CD4-positive, alpha-beta T cell treated with Interleukin-21 for 1 hour (primary cell): Measurements from ENCODE around the gene SLCO2B1.

Experiments
- DNase-seq: peaks from one replicate; pipeline ENCODE4 v3.0.0-alpha.2; 2020

SLCO2B1 gene

DNA sequence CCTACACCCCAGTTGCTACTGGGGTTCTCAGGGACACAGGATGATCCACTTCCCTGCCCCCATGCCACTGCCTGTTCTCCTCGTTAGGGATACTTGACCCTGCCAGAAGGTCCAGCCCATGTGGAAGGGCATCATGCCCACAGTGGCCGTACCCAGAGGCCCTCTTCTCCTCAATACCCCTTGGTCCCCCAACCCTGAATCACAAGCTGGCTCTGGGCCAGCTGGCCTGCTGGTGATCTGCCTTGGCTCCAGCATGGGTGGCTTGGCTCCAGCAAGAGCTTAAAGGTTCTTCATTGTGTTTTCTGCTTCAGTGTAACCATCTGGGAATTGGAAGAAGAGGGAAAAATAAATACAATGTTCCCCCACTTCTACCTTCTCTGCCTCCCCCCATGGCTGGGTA is 78.6 kb downstream of the SLCO2B1 start:
- DNase-seq: no peak

- no peak for DNase-seq
Observed at GRCh38 chr11:75230621-75231020, 79.7 kb downstream of the SLCO2B1 start.

DNA sequence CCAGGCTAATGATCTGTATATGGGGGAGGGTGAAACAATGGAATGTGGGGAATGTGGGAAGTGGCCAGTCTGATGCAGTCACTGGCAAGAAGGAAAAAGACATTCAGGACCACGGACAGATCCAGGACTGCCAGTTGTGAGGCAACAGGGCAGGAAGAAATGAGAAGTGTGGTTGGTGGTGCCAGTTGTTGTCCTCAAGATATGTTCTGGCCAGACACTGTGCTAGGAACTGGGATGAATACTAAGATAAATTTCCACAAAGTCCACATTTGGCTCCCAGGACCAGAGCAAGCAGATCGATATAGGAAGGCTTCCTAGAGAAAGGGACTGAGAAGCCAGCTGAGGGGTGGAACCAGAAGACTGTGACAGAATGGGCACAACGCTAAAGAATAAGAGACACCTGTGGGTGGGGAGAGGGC is 82.9 kb downstream of the SLCO2B1 start:
- DNase-seq: peak; percentile 27

- no peak for DNase-seq
Observed at GRCh38 chr11:75236062-75236461, 85.2 kb downstream of the SLCO2B1 start.

DNA sequence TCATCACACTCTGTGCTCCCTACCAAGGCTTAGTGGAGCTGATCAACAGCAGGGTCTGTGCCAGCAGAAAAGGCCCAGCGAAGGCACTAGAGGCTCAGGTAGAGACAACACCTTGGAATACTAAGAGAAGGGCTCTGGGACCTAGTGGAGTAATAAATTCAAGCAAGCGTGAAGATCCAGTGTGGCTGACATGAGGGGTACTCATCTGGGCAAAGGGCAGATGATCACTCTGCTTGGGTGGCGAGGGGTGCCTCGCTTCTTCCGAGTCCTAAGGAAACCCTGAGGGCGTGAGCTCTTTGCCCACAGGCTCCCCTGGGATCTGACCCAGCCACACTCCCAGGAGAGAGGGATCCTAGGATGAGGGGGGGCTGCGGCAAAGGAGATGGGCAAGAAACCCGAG is 86.1 kb downstream of the SLCO2B1 start:
- DNase-seq: no peak

DNA sequence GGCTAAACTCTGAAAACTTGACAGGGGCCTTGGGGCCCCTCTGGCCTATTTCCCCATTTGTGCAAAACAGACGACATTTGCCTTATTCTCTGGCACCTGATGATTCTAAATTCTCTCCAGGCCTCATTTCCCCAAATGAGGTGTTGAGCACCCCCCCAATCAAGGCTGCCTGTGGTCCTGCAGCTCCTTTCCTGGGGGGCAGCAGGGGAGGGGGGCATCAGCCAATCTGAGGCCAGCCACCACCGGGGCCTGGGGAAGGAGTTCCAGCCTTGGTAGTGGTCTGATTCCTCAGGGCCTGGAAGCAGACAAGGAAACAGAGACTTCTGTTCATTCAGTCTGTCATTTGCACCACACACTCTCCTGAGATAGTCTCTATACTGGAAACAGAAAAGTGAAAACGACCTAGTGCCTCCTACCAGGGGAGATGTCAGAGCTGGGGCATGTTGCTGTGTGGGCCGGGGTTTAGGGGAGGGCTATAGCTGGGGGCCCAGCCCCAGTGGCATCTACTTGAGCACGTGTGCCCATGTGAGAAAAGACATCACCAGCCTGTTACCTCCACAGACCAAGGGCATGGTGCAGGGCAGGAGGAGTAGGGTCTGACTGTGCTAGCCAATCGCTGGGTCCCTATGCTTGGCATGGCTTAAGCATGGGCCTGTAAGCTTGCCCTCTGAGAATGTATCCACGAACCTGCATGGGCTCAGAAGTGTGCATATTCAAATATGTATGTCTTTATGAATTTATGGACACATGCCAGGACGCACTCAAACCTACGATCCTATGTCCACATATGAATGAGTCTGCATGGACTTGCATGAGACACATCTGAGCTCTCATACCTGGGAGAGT is 87.9 kb downstream of the SLCO2B1 start:
- DNase-seq: no peak

DNA sequence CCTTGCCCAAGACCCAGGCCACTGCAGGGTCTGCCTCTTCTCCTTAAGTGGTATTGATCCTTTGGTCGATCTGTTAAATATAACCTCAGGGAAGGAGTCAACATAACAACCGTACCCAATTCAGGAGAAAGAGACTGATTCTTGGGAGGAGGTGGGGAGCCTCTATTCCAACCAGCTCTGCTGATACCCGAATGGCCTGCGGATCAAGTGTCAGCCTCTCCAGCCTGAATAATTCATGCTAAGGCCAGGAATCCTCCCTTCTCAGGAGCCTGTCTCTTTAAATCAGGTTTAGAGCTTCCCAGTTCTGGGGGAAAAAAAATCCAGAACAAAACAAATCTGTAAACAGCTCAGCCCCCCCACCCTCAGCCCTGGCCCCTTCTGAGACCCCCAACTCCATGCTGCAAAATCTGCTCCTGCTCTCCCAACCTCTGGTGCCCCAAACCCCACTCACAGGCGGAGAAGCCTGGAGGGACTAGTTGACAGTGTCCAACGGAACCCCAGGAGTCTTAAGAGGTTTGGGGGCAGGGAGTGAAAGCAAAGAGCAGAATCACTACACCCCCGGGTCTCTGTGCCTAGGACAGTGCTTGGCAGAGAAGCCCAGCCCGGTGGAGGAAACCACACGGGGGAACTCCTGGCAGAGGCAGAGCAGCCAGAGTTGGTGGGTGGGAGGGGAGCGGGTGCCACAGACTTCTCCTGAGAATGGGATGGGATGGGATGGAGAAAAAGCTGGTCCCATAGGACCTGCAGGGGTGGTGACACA is 88.8 kb downstream of the SLCO2B1 start:
- DNase-seq: no peak

DNA sequence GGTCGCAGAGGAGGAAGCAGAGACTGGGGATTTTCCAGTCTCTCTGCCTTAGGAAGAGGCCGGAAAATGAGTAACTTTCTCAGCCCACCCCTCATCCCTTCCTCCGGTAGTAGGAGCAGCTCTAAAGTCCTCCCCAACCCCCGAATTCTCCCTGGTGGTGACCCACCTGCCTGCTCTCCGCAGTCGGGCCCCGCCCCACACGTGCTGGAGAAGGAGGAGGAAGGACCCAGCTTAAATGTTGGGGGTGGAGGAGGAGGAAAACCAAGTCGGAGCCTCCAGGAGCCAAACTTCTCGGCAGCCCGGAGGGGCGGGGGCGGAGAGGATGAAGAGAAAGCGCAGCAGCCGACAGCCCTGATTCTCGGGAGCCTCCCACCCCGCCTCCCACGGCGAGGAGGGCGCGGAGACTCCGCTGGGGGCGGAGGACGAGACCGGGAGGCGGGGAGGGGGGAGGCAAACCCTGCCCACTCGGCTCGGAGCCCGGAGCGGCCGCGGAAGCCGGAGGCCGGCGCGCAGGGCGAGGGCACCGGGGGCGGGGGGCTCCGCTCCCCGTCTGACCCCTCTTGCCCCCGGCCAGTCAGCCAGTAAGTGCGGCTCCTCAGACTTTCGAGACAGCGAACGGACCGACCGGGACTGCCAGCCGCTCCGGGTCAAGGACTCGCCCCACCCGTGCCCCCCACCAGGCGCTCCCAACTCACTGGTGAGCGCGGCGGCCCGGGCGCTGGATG is 89.6 kb downstream of the SLCO2B1 start, which contains the start of gene TPBGL:
TSS of gene TPBGL (plus strand) at position 464 of the 725 bp plus-strand sequence. CDS start 276 bp downstream, outside the sequence.
- no peak for DNase-seq

DNA sequence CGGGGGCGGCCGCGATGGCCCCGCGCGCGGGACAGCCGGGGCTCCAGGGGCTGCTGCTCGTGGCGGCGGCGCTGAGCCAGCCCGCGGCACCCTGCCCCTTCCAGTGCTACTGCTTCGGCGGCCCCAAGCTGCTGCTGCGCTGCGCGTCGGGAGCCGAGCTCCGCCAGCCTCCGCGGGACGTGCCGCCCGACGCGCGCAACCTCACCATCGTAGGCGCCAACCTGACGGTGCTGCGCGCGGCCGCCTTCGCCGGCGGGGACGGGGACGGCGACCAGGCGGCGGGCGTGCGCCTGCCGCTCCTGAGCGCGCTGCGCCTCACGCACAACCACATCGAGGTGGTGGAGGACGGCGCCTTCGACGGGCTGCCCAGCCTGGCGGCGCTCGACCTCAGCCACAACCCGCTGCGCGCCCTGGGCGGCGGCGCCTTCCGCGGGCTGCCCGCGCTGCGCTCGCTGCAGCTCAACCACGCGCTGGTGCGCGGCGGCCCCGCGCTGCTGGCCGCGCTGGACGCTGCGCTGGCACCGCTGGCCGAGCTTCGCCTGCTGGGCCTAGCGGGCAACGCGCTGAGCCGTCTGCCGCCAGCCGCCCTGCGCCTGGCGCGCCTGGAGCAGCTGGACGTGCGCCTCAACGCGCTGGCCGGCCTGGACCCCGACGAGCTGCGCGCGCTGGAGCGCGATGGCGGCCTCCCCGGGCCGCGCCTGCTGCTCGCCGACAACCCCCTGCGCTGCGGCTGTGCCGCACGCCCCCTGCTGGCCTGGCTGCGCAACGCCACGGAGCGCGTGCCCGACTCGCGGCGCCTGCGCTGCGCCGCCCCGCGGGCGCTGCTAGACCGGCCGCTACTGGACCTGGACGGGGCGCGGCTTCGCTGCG is 90.4 kb downstream of the SLCO2B1 start:
- DNase-seq: peak; percentile 90

- DNase-seq: no peak
Observed at GRCh38 chr11:75241906-75242644, 91.2 kb downstream of the SLCO2B1 start.

GRCh38 chr11:75242722-75243600 is 92.1 kb downstream of the SLCO2B1 start:
- DNase-seq: no peak

DNA sequence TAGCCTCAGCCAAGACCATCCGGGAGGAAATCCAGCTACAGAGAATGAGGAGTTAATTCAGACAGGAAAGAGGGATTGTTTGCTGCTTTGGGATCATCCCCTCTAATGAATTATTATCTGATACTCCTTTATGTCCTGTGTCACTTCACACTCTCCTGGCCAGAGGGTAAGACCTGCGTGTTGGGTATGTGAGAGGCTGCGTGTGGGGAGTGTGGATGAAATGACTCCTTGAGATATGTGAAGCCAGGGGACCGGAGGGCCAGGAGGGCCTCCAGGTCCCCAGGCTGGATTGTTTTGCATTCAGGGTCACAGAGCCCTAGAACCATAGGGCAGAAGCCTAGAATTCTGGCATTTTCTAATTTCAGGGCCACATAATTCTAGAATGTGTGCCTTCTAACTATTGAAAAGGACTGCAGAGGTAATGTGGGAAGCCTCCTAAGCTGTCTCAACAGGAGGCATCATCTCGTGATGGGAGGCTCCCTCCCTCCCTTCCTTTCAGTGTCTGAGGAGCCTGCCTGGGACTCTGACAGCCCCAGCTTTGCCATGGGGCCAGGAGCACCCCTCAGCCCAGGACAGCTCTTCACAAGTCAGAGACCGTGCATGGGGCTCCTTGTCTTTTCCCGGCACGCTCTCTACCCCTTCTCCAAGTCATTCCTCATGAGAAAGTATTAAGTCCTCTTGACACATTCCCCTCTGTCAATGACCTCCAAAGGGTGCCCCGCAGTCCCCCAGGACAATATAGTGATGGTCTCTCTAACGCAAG is 93.3 kb downstream of the SLCO2B1 start:
- DNase-seq: no peak

DNA sequence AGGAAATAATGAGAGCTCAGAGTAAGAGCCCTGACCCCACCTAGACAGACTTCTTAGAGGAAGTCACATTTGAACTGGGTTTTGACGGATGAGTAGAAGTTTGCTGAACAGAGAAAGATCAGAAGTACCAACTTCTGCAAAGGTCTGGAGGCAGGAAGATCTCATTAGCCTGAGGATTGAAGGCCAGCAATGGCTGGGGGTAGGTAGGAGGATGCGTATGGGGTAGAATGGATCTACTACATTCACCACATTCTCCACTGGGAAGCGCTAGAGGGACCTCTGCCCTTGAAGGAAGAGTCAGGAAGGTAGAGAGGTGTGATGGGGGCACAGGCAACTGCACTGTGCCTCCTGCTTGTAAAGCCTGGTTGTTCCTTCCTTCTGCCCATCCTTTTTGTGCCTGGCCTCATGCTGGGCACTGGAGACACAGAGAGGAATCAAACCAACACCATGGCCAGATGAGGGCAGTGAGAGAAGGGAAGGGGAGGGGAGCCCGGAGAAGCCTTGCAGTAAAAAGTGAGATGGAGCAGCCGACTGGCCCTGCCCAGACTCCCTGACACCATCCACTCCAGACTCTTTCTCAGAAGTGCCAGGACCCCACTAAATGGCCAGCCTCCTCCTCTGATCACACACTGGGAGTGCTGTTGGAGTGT is 94.6 kb downstream of the SLCO2B1 start:
- no peak for DNase-seq

DNA sequence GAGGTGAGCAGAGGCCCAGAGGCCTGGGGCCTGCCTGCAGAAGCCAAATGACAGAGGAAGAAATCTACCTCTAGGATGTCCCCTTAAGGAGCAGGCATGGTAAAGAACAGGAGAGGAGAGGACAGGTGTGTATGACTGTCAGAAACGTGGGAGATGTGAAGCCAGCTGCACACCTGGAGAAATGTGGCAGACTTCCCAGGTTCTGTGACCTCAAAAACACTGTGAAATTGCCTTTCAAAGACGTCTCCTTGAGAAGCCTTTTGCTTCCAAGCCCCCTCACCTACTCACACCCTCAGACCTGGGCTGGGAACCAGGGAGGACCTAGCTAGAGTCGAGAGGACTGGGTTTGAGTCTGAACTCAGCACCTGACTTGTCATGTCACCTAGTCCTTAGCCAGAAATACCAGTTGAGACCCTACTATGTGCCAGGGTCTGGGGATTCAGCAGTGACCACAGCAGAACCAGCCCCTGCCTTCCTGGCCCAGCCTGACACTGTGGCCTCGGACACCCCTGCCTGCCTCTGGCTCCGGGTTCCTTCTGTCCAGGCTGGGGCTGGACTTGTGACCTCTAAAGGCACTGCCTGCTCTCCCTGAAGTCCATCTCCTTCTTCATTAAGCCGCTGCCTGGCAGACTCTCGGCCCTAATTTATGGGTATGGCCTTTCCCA is 95.2 kb downstream of the SLCO2B1 start:
- DNase-seq: no peak

DNA sequence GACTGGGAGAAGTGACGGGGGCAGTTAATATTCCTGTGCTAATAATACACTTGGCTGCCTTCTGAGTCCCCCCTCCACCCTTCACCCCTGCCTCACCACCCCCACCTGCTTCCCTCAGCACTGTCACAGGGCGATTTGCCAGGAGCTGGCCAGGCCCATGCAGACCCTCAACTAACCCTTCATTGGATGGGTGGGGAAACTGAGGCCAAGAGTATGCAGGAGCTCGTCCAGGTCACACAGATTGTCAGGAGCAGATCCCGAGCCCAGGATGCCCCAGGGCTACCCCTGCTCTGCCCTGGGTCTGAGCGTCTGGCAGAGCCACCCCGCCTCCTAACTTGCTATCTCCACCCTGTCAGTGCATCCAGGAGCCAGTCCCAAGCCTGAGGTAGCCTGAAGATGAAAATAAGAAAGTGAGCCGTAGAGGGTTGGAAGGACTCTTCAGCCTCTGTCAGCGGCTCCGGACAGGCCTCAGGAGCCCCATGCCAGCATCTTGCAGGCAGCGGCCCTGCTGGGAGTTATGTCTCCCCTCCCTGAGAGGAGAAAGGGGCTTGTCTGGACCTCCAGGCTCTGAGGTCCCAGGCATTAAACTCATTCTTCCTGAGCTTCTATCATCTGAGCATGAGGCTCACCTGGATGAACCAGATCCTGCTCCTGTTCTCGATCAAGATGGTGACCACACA is 95.9 kb downstream of the SLCO2B1 start:
- DNase-seq: no peak

DNA sequence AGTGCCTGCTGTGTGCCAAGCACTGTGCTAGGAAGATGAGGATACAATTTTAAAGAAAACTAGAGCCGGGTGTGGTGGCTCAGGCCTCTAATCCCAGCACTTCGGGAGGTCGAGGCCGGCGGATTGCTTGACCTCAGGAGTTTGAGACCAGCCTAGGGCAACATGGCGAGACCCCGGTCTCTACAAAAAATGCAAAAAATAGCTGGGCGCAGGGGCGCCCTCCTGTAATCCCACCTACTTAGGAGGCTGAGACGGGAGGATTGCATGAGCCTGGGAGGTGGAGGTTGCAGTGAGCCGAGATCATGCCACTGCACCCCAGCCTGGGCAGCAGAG is 98.0 kb downstream of the SLCO2B1 start:
- no peak for DNase-seq

DNA sequence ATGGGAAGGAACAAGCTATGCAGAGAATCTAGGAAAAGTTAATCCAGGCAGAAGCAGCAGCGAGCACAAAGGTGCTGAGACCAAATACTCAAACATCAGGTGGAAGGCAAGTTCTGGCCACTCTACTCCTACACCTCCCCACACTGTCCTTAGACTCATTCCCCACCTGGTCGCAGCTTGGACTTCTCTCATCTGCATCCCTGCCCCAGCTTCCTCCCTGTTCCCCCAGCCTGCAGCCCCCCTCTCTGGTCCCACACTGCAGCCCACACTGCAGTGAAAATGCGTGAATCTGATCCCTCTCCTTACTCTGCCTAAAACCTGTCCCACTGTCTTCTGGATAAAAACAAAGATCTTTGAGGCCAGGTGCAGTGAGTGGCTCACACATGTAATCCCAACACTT is 98.8 kb downstream of the SLCO2B1 start:
- DNase-seq: no peak

DNA sequence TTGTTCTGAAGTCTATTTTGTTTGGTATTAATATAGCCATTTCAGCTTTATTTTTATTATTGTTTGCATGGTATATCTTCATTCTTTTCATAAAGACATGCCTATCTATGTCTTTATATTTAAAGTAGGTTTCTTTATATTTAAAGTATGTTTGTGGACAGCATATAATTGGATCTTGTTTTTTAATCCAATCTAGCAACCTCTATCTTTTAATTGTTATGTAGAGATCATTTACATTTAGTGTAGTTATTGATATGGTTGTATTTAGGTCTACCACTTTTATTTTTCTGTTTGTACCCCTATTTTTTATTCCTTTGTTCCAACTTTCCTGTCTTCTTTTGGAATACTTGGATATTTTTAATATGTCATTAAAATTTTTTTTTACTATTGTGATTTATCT is 103.4 kb downstream of the SLCO2B1 start:
- no peak for DNase-seq
